Effector memory CD4-positive, alpha-beta T cell (primary cell): ENCODE results near the gene SLC10A1.

Experiments
- DNase-seq, 3 donors: peaks; one replicate each; pipeline ENCODE4 v3.0.0-alpha.2; 2020
- H3K27ac ChIP-seq: 2 replicates; pipeline ENCODE4 v1.7.0; 2013; ENCODE audit warnings: mild to moderate bottlenecking, low read length, moderate library complexity; ENCODE audit not compliant: insufficient read depth, poor library complexity, severe bottlenecking
- H3K27me3 ChIP-seq: replicated peaks from 2 replicates; pipeline ENCODE4 v1.7.0; 2013; ENCODE audit warnings: mild to moderate bottlenecking, low read length; ENCODE audit not compliant: insufficient read depth, control insufficient read depth, poor library complexity, severe bottlenecking
- H3K36me3 ChIP-seq: 2 replicates; pipeline ENCODE4 v1.7.0; 2013; ENCODE audit warnings: mild to moderate bottlenecking, low read length, moderate library complexity; ENCODE audit not compliant: control insufficient read depth, insufficient read depth
- H3K4me1 ChIP-seq: 2 replicates; pipeline ENCODE4 v1.7.0; 2013; ENCODE audit warnings: low read length, mild to moderate bottlenecking; ENCODE audit not compliant: control insufficient read depth, insufficient read depth, poor library complexity, severe bottlenecking
- H3K4me3 ChIP-seq: 2 replicates; pipeline ENCODE4 v1.7.0; 2013; ENCODE audit warnings: low read length, low read depth, mild to moderate bottlenecking; ENCODE audit not compliant: insufficient read depth, poor library complexity, severe bottlenecking
- H3K9me3 ChIP-seq: 2 replicates; pipeline ENCODE4 v1.7.0; 2013; ENCODE audit warnings: mild to moderate bottlenecking, low read length, moderate library complexity; ENCODE audit not compliant: control insufficient read depth

The SLC10A1 gene

GRCh38 chr14:69792887-69793421 lies 4.1 kb downstream of the SLC10A1 start:
- no peak for DNase-seq
- H3K27me3 ChIP-seq = no peaks in the 10 kb centered on the region
- H3K4me3 ChIP-seq = no peak overlapping the region
- no peaks in the 10 kb centered on the region for H3K36me3 ChIP-seq
- H3K9me3 ChIP-seq = no peaks in the 10 kb centered on the region
- no peaks in the 10 kb centered on the region for H3K4me1 ChIP-seq
- H3K27ac ChIP-seq = no peak overlapping the region

- H3K36me3 ChIP-seq = peaks cover 8% of the 10 kb centered on the region
- no peak overlapping the region for H3K27ac ChIP-seq
- no peaks in the 10 kb centered on the region for H3K4me1 ChIP-seq
- H3K9me3 ChIP-seq = no peaks in the 10 kb centered on the region
- no peak overlapping the region for H3K4me3 ChIP-seq
- DNase-seq = no peak
- H3K27me3 ChIP-seq = no peaks in the 10 kb centered on the region
Observed at GRCh38 chr14:69789118-69789640, 7.9 kb downstream of the SLC10A1 start.

GRCh38 chr14:69786603-69787002 lies 10.4 kb downstream of the SLC10A1 start:
- Histone ChIP-seq H3K27me3 (no peaks in the 10 kb centered on the region), H3K4me3 (no peak overlapping the region), H3K9me3 (no peaks in the 10 kb centered on the region), H3K36me3 (peaks cover 8% of the 10 kb centered on the region), H3K27ac (no peak overlapping the region), H3K4me1 (no peaks in the 10 kb centered on the region)
- no peak for DNase-seq

- Histone ChIP-seq H3K27me3 (no peaks in the 10 kb centered on the region), H3K4me3 (no peak overlapping the region), H3K9me3 (no peaks in the 10 kb centered on the region), H3K27ac (no peak overlapping the region), H3K36me3 (peaks cover 14% of the 10 kb centered on the region), H3K4me1 (no peaks in the 10 kb centered on the region)
- DNase-seq = no peak
Observed at GRCh38 chr14:69784942-69785341, 12.1 kb downstream of the SLC10A1 start.

- no peaks in the 10 kb centered on the region for H3K27me3 ChIP-seq
- H3K27ac ChIP-seq = no peak overlapping the region
- H3K9me3 ChIP-seq = no peaks in the 10 kb centered on the region
- H3K36me3 ChIP-seq = peaks cover 27% of the 10 kb centered on the region
- DNase-seq = no peak
- H3K4me1 ChIP-seq = no peaks in the 10 kb centered on the region
- H3K4me3 ChIP-seq = no peak overlapping the region
Observed at GRCh38 chr14:69780952-69781351, 16.1 kb downstream of the SLC10A1 start.

- Histone ChIP-seq H3K4me3 (no peak overlapping the region), H3K27me3 (no peaks in the 10 kb centered on the region), H3K36me3 (peaks cover 36% of the 10 kb centered on the region), H3K9me3 (no peaks in the 10 kb centered on the region), H3K4me1 (no peaks in the 10 kb centered on the region), H3K27ac (no peak overlapping the region)
- DNase-seq = no peak
Observed at GRCh38 chr14:69780092-69780491, 16.9 kb downstream of the SLC10A1 start.

- no peaks in the 10 kb centered on the region for H3K27me3 ChIP-seq
- H3K36me3 ChIP-seq = peaks cover 38% of the 10 kb centered on the region
- no peaks in the 10 kb centered on the region for H3K9me3 ChIP-seq
- H3K4me1 ChIP-seq = no peaks in the 10 kb centered on the region
- DNase-seq = no peak
- H3K4me3 ChIP-seq = no peak overlapping the region
- H3K27ac ChIP-seq = no peak overlapping the region
Observed at GRCh38 chr14:69779088-69779487, 18.0 kb downstream of the SLC10A1 start.

GRCh38 chr14:69776875-69777453 lies 20.1 kb downstream of the SLC10A1 start:
- Histone ChIP-seq H3K27ac (no peak overlapping the region), H3K36me3 (peaks cover 58% of the 10 kb centered on the region), H3K4me1 (no peaks in the 10 kb centered on the region), H3K9me3 (no peaks in the 10 kb centered on the region), H3K4me3 (no peak overlapping the region), H3K27me3 (no peaks in the 10 kb centered on the region)
- DNase-seq = no peak

GRCh38 chr14:69775012-69775411 lies 22.0 kb downstream of the SLC10A1 start:
- Histone ChIP-seq H3K4me1 (no peaks in the 10 kb centered on the region), H3K4me3 (no peak overlapping the region), H3K27me3 (no peaks in the 10 kb centered on the region), H3K27ac (no peak overlapping the region), H3K36me3 (peaks cover 73% of the 10 kb centered on the region), H3K9me3 (no peaks in the 10 kb centered on the region)
- no peak for DNase-seq

- no peaks in the 10 kb centered on the region for H3K27me3 ChIP-seq
- H3K9me3 ChIP-seq = no peaks in the 10 kb centered on the region
- H3K4me3 ChIP-seq = no peak overlapping the region
- H3K36me3 ChIP-seq = peaks cover 78% of the 10 kb centered on the region
- DNase-seq = no peak
- peaks cover 10% of the 10 kb centered on the region for H3K4me1 ChIP-seq
- H3K27ac ChIP-seq = no peak overlapping the region
Observed at GRCh38 chr14:69773571-69774276, 23.3 kb downstream of the SLC10A1 start.
